Peyer's patch (tissue), 4 donors: ENCODE measurements around the gene SCN11A.

Source experiments
- CTCF ChIP-seq, 6 experiments: fragments of 450-650 bp in 4 of 6; fragments of 200-600 bp in 2 of 6; sonication (generic) in 1 of 6; IDR thresholded peaks; one replicate each; pipeline ENCODE4 v1.5.1; 2017 to 2019; ENCODE audit warnings: antibody characterized with exemption in 6 of 6, mild to moderate bottlenecking in 3 of 6, moderate library complexity in 1 of 6
- POLR2A ChIP-seq, 2 donors: fragments of 450-650 bp; IDR thresholded peaks; one replicate each; pipeline ENCODE4 v1.5.1; 2017; ENCODE audit warnings: antibody characterized with exemption in 2 of 2, mild to moderate bottlenecking in 2 of 2, moderate library complexity in 2 of 2

- TF ChIP-seq CTCF (IDR thresholded peaks at IDR 0.05), result no peak
- TF ChIP-seq POLR2A (IDR thresholded peaks at IDR 0.05), result no peak
Measured at GRCh38 chr3:39021465-39022285, 30.1 kb downstream of the SCN11A start.
